B cell (primary cell): ENCODE measurements around the gene KLRB1. TPM values are rescaled to one million over a fixed set of nuclear protein-coding genes. Genes with fewer than 3 reads are reported as not detected.
A peak's percentile ranks its signal among the peaks of the same experiment; 100 is the strongest.

Experiments used
- ATAC-seq: fragments of 200-7000 bp; cut with Tn5 transposase; one replicate; pipeline ENCODE4 v1.10.0; 2021; ENCODE audit warnings: low read depth, mild to moderate bottlenecking, moderate number of reproducible peaks, moderate library complexity
- CTCF ChIA-PET: fragments of 350-600 bp; sonication (Branson Sonifier 250); formaldehyde crosslinking; loops from one replicate; lab custom pipeline; 2021; ENCODE audit warnings: antibody characterized with exemption, inconsistent platforms; lab: Charles Lee
- POLR2A ChIA-PET: fragments of 350-600 bp; sonication (Branson Sonifier 250); formaldehyde crosslinking; loops from one replicate; lab custom pipeline; 2021; ENCODE audit warnings: antibody characterized with exemption; lab: Charles Lee
- DNase-seq: peaks from one replicate; pipeline ENCODE4 v3.0.0; 2013
- H2AFZ ChIP-seq: 2 replicates; pipeline ENCODE4 v1.6.1; 2012; ENCODE audit warnings: mild to moderate bottlenecking, low read depth, low read length; ENCODE audit not compliant: insufficient read depth, poor library complexity, severe bottlenecking
- H3K27ac ChIP-seq, 2 donors: 1 replicate in 1 of 2; 2 replicates in 1 of 2; pipeline ENCODE4 v1.5.1; 2012 to 2013; ENCODE audit warnings: low read length in 2 of 2, mild to moderate bottlenecking in 2 of 2, moderate library complexity in 1 of 2
- H3K27me3 ChIP-seq, 4 experiments: fragments of 200-600 bp in 1 of 4; sonication (generic) in 1 of 4; replicated peaks in 1 of 4; 1 replicate in 2 of 4; 2 replicates in 2 of 4; pipeline versions ENCODE4 v1.6.1 to v1.7.0; 2013 to 2016; ENCODE audit warnings: low read length in 3 of 4, mild to moderate bottlenecking in 2 of 4, mixed read lengths in 1 of 4, moderate library complexity in 1 of 4; ENCODE audit not compliant: insufficient read depth in 4 of 4, control insufficient read depth in 3 of 4; ENCODE audit errors: control extremely low read depth in 1 of 4
- H3K36me3 ChIP-seq, 2 experiments: replicated peaks in 1 of 2; 1 replicate in 1 of 2; 2 replicates in 1 of 2; pipeline versions ENCODE4 v1.6.1 to v1.7.1; 2013; ENCODE audit warnings: low read length in 1 of 2; ENCODE audit not compliant: insufficient read depth in 2 of 2, control insufficient read depth in 1 of 2; ENCODE audit errors: control extremely low read depth in 1 of 2, extremely low read depth in 1 of 2
- H3K4me1 ChIP-seq, 2 donors: fragments of 200-600 bp in 1 of 2; sonication (generic) in 1 of 2; 1 replicate in 1 of 2; 2 replicates in 1 of 2; pipeline versions ENCODE4 v1.5.1 to v1.6.1; 2013 to 2017; ENCODE audit warnings: low read length in 2 of 2; ENCODE audit not compliant: control insufficient read depth in 2 of 2, insufficient read depth in 2 of 2
- H3K4me2 ChIP-seq: replicated peaks from 2 replicates; pipeline ENCODE3; 2012; ENCODE audit warnings: mild to moderate bottlenecking, low read depth, low read length; ENCODE audit not compliant: poor library complexity, severe bottlenecking
- H3K4me3 ChIP-seq, 5 experiments: fragments of 200-600 bp in 1 of 5; sonication (generic) in 1 of 5; 1 replicate in 3 of 5; 2 replicates in 2 of 5; pipeline versions ENCODE4 v1.5.1 to v1.7.0; 2011 to 2016; ENCODE audit warnings: low read length in 4 of 5, mild to moderate bottlenecking in 4 of 5, low read depth in 2 of 5, control low read depth in 1 of 5, moderate library complexity in 1 of 5; ENCODE audit not compliant: insufficient read depth in 1 of 5; ENCODE audit errors: control extremely low read depth in 1 of 5, extremely low read depth in 1 of 5
- H3K79me2 ChIP-seq: fragments of 200-600 bp; sonication (generic); one replicate; pipeline ENCODE4 v1.6.0; 2016; ENCODE audit warnings: low read length; ENCODE audit not compliant: control insufficient read depth, insufficient read depth
- H3K9ac ChIP-seq: fragments of 200-600 bp; sonication (generic); 2 replicates; pipeline ENCODE4 v1.6.1; 2017; ENCODE audit warnings: mild to moderate bottlenecking, low read length, moderate library complexity
- H3K9me3 ChIP-seq, 3 donors: one replicate each; pipeline versions ENCODE4 v1.6.1 to v1.7.1; 2013; ENCODE audit warnings: low read length in 2 of 3; ENCODE audit not compliant: control insufficient read depth in 2 of 3, insufficient read depth in 1 of 3; ENCODE audit errors: control extremely low read depth in 1 of 3
- H4K20me1 ChIP-seq: 2 replicates; pipeline ENCODE4 v1.6.0; 2012; ENCODE audit warnings: mild to moderate bottlenecking, low read length; ENCODE audit not compliant: insufficient read depth, control insufficient read depth, poor library complexity, severe bottlenecking
- H3K27ac Mint-ChIP-seq: one replicate; pipeline ENCODE4 v1.8.0; 2021; ENCODE audit warnings: mixed read lengths
- H3K27me3 Mint-ChIP-seq: one replicate; pipeline ENCODE4 v1.8.0; 2021; ENCODE audit warnings: mixed read lengths
- H3K4me1 Mint-ChIP-seq: one replicate; pipeline ENCODE4 v1.8.0; 2021; ENCODE audit warnings: mixed read lengths
- H3K4me3 Mint-ChIP-seq: one replicate; pipeline ENCODE4 v1.8.0; 2021; ENCODE audit warnings: mixed read lengths
- H3K9me3 Mint-ChIP-seq: one replicate; pipeline ENCODE4 v1.8.0; 2022; ENCODE audit warnings: mixed read lengths; ENCODE audit not compliant: insufficient read depth
- CTCF ChIP-seq: fragments of 200-600 bp; IDR thresholded peaks from one replicate; pipeline ENCODE4 v1.8.0; 2022; ENCODE audit warnings: antibody characterized with exemption, mild to moderate bottlenecking
- EZH2 ChIP-seq: IDR thresholded peaks from 2 replicates; pipeline ENCODE4 v1.6.1; 2012; ENCODE audit warnings: borderline replicate concordance, low read depth, mild to moderate bottlenecking, moderate library complexity, low read length; ENCODE audit not compliant: insufficient read depth, poor library complexity, severe bottlenecking
- WGBS: methylation state at CpG from one replicate; pipeline ENCODE4 v1.1.5; 2013; ENCODE audit warnings: missing lambda C conversion rate; ENCODE audit not compliant: insufficient coverage; 5-methylcytosine and 5-hydroxymethylcytosine counted together
- intact Hi-C: fragments of 100-400 bp; cut with micrococcal nuclease; formaldehyde crosslinking; loops from one replicate; pipeline ENCODE4 v1.10.0; 2022
- polyA plus RNA-seq: library from polyadenylated mRNA; depleted of rRNA; stranded (reverse); fragments of >200 nt; gene quantifications from 2 replicates; pipeline ENCODE4 v1.2.3, GENCODE V29; 2012
- total RNA-seq, 2 donors: library from RNA; stranded (reverse); fragments of 120-200 nt in 1 of 2; gene quantifications; 1 replicate in 1 of 2; 2 replicates in 1 of 2; pipeline versions ENCODE4 v1.2.3 to v1.2.4, GENCODE V29; 2013 to 2022

KLRB1 gene
- total and polyA plus RNA-seq, 2 donors (not counting 1 experiment from before 2014, with no cell fraction given) = 0.12 TPM; not detected in 1

DNA sequence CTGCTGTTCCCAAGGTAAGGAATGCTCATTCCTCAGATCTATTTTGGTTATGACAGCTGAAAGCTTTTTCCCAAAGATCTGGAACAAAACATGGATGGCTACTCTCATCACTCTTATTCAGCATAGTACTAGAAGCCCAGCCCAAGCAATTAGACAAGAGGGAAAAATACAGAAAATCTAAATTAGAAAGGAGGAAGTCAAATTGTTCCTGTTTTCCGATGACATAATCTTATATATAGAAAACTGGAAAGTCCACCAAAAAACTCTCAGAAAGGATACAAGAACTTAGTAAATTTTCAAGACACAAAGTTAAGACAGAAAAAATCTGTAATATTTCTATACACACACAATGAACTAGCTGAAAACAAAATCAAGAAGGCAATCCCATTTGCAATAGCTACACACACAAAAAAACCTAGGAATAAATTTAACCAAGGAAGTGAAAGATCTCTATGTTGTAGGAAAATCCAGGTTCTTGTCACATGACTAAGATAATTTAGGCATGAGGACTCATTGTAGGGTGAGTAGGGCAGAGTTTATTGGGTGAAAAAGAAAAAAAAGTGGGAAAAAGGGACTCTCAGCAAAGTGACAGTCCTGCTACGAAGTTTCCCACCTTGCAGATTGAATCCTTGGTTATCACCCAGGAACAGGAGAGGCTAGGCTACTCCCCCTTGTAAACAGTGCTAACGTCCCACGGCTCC, 28.6 kb upstream of the KLRB1 start:
- no peak overlapping the region for H3K4me3 ChIP-seq
- Mint-ChIP-seq H3K4me3 (peak overlapping the region; percentile 51), H3K9me3 (peaks cover 2% of the 10 kb centered on the region), H3K27ac (peak overlapping the region; percentile 76), H3K4me1 (peaks cover 57% of the 10 kb centered on the region), H3K27me3 (no peaks in the 10 kb centered on the region)
- TF ChIP-seq CTCF (no peak), EZH2 (no peak)
- no peak overlapping the region for H2AFZ ChIP-seq
- ChIA-PET POLR2A (interaction anchor here (1.3 kb wide), 1 partner anchor 12 kb away, joined by 3 read pairs; no protein-coding TSS in a partner anchor), CTCF (interaction anchor here (0.6 to 7.7 kb wide), 14 partner anchors 11 to 162 kb away, joined by 3 to 113 read pairs (median 4); partner anchors contain the start of gene CLEC2D)
- peak overlapping the region; percentile 51 for H3K4me2 ChIP-seq
- no peaks in the 10 kb centered on the region for H3K27me3 ChIP-seq
- H3K27ac ChIP-seq = peak overlapping the region; percentile 58 to 82
- peaks cover 48 to 55% of the 10 kb centered on the region in 2 donors for H3K4me1 ChIP-seq
- intact Hi-C loops = no loop called here
- no peaks in the 10 kb centered on the region for H3K36me3 ChIP-seq
- H3K79me2 ChIP-seq = peaks cover 42% of the 10 kb centered on the region
- H3K9me3 ChIP-seq = peaks cover 0 to 11% (median 10%) of the 10 kb centered on the region in 3 donors
- H3K9ac ChIP-seq = no peak overlapping the region
- DNase-seq (peak; percentile 33), ATAC-seq (no peak)
- 90% methylated on average over 2 of the region's 4 CpGs for WGBS
- no peaks in the 10 kb centered on the region for H4K20me1 ChIP-seq
